ENCODE results near the gene EIPR1. TPM values are rescaled to one million over a fixed set of nuclear protein-coding genes. Genes with fewer than 3 reads are reported as not detected.

Gene EIPR1
- total RNA-seq, 2 donors from 2014 or later = 18.8 to 39.1 TPM

- no peak overlapping the region for H3K9ac ChIP-seq (ENCODE audit: low read depth in 2 of 2, low read length in 2 of 2)
- H3K27ac ChIP-seq = no peak overlapping the region
Measured at GRCh38 chr2:3233877-3234276, 143.7 kb downstream of the EIPR1 start.

GRCh38 chr2:3229221-3229620 is 148.4 kb downstream of the EIPR1 start:
- TF ChIP-seq, protein P1, sequence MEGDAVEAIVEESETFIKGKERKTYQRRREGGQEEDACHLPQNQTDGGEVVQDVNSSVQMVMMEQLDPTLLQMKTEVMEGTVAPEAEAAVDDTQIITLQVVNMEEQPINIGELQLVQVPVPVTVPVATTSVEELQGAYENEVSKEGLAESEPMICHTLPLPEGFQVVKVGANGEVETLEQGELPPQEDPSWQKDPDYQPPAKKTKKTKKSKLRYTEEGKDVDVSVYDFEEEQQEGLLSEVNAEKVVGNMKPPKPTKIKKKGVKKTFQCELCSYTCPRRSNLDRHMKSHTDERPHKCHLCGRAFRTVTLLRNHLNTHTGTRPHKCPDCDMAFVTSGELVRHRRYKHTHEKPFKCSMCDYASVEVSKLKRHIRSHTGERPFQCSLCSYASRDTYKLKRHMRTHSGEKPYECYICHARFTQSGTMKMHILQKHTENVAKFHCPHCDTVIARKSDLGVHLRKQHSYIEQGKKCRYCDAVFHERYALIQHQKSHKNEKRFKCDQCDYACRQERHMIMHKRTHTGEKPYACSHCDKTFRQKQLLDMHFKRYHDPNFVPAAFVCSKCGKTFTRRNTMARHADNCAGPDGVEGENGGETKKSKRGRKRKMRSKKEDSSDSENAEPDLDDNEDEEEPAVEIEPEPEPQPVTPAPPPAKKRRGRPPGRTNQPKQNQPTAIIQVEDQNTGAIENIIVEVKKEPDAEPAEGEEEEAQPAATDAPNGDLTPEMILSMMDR (IDR thresholded peaks at IDR 0.05) = no peak
- no peaks in the 10 kb centered on the region for H3K9me3 ChIP-seq
- no peak overlapping the region for H3K27ac ChIP-seq
- intact Hi-C loops (cut with DNase I) = no loop called here
- no peaks in the 10 kb centered on the region for H3K36me3 ChIP-seq
- H3K9ac ChIP-seq (ENCODE audit: low read depth in 2 of 2, low read length in 2 of 2) = no peak overlapping the region
- no peak overlapping the region for H3K4me3 ChIP-seq
- DNase-seq = no peak
- no peaks in the 10 kb centered on the region for H3K4me1 ChIP-seq
- no peaks in the 10 kb centered on the region for H3K27me3 ChIP-seq

More at GRCh38 chr2:3233877-3234276, 143.7 kb downstream of the EIPR1 start:
- H3K4me1 ChIP-seq = no peaks in the 10 kb centered on the region
- H3K36me3 ChIP-seq = no peaks in the 10 kb centered on the region
- TF ChIP-seq, protein P1 (IDR thresholded peaks at IDR 0.05) = no peak
- H3K4me3 ChIP-seq = no peak overlapping the region
- no peaks in the 10 kb centered on the region for H3K9me3 ChIP-seq
- no peak for DNase-seq
- intact Hi-C loops (cut with DNase I) = no loop called here
- no peaks in the 10 kb centered on the region for H3K27me3 ChIP-seq

DNA sequence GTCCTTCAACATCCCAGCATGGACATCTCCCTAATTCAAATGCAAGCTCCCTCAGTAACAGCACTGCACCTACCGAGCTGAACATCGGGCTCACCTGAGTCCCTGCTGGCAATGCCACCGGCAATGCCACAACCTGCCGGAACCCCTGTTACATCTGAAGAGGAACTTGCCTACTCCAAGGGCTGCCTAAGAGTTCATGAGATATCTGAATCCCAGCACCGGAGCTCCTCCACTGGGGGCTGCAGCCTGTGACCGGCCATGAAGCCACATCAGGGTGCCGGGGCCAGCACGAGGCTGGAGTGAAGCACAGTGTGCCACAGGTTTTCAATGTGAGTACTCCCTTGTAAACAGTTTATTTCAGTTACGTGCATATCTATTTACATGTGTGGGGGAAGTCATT is 152.9 kb downstream of the EIPR1 start:
- Histone ChIP-seq H3K27me3 (no peaks in the 10 kb centered on the region), H3K27ac (no peak overlapping the region), H3K9ac (ENCODE audit: low read depth in 2 of 2, low read length in 2 of 2) (no peak overlapping the region), H3K4me3 (no peak overlapping the region), H3K9me3 (no peaks in the 10 kb centered on the region), H3K36me3 (no peaks in the 10 kb centered on the region), H3K4me1 (no peaks in the 10 kb centered on the region)
- TF ChIP-seq, protein P1 (IDR thresholded peaks at IDR 0.05) = no peak
- intact Hi-C loops (cut with DNase I) = no loop called here
- no peak for DNase-seq

GRCh38 chr2:3223080-3223923 is 154.3 kb downstream of the EIPR1 start:
- TF ChIP-seq, protein P1 (IDR thresholded peaks at IDR 0.05) = no peak
- Histone ChIP-seq H3K36me3 (no peaks in the 10 kb centered on the region), H3K27me3 (no peaks in the 10 kb centered on the region), H3K4me3 (no peak overlapping the region), H3K9ac (ENCODE audit: low read depth in 2 of 2, low read length in 2 of 2) (no peak overlapping the region), H3K9me3 (no peaks in the 10 kb centered on the region), H3K27ac (no peak overlapping the region), H3K4me1 (no peaks in the 10 kb centered on the region)
- intact Hi-C loops (cut with DNase I) = no loop called here
- DNase-seq = no peak

- intact Hi-C loops (cut with DNase I) = no loop called here
- TF ChIP-seq, protein P1 (IDR thresholded peaks at IDR 0.05) = no peak
- H3K27ac ChIP-seq = no peak overlapping the region
- H3K4me3 ChIP-seq = no peak overlapping the region
- H3K9me3 ChIP-seq = no peaks in the 10 kb centered on the region
- no peaks in the 10 kb centered on the region for H3K27me3 ChIP-seq
- H3K9ac ChIP-seq (ENCODE audit: low read depth in 2 of 2, low read length in 2 of 2) = no peak overlapping the region
- no peak for DNase-seq
- no peaks in the 10 kb centered on the region for H3K36me3 ChIP-seq
- no peaks in the 10 kb centered on the region for H3K4me1 ChIP-seq
Measured at GRCh38 chr2:3222636-3223035, 155.0 kb downstream of the EIPR1 start.

Data from colonic mucosa (tissue), 4 donors.